ENCODE measurements around the gene MICA.
"Not testable (repeated sequence)": the region's sequence is repeated elsewhere in the genome, so short reads cannot be mapped to it uniquely, and the experiment has no call there.

MICA gene

GRCh38 chr6:31453259-31453658 lies 49.9 kb downstream of the MICA start:
- Histone ChIP-seq H3K27ac (ENCODE audit: low read depth, low read length) (no peak overlapping the region), H3K9me3 (ENCODE audit: insufficient read depth, low read length) (no peaks in the 10 kb centered on the region), H3K79me2 (ENCODE audit: insufficient read depth, low read length) (no peaks in the 10 kb centered on the region), H3F3A (ENCODE audit: insufficient read depth) (no peaks in the 10 kb centered on the region), H3K4me3 (ENCODE audit: insufficient read depth, low read length, poor library complexity, severe bottlenecking) (no peak overlapping the region), H3K36me3 (ENCODE audit: low read length) (no peaks in the 10 kb centered on the region), H3K9ac (ENCODE audit: low read length) (no peak overlapping the region), H2AFZ (ENCODE audit: low read depth, low read length, severe bottlenecking) (no peak overlapping the region), H4K20me1 (ENCODE audit: low read depth, low read length) (no peaks in the 10 kb centered on the region), H3K4me2 (ENCODE audit: low read depth, low read length, poor library complexity, severe bottlenecking) (no peak overlapping the region), H3K27me3 (ENCODE audit: low read length) (0 out of 2 replicates have a peak, but pooled peaks cover 3% of the 10 kb centered on the region), H3K9me2 (replicated peaks; ENCODE audit: insufficient read depth, low read length) (no peaks in the 10 kb centered on the region)
- TF ChIP-seq CTCF (IDR thresholded peaks at IDR 0.05; ENCODE audit: insufficient read depth, low read length, poor library complexity, severe bottlenecking) (no peak), EZH2phosphoT487 (conservative IDR thresholded peaks at IDR 0.05; ENCODE audit: low read length) (no peak)

DNA sequence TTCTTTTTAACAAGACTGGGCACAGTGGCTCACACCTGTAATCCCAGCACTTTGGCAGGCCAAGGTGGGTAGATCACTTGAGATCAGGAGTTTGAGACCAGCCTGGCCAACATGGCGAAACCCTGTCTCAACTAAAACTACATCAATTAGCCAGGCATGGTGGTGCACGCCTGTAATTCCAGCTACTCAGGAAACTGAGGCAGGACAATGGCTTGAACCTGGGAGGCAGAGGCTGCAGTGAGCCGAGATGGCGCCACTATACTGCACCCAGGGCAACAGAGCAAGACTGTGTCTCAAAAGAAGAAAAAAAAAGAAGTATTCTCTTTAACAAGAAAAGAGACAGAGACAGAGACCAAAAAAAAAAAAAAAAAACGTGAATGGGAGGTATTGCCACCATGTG lies 56.5 kb downstream of the MICA start:
- not testable (repeated sequence) for H3K9ac ChIP-seq (ENCODE audit: low read length); H2AFZ ChIP-seq (ENCODE audit: low read depth, low read length, severe bottlenecking); H3K9me3 ChIP-seq (ENCODE audit: insufficient read depth, low read length); H3K79me2 ChIP-seq (ENCODE audit: insufficient read depth, low read length); H3K4me3 ChIP-seq (ENCODE audit: insufficient read depth, low read length, poor library complexity, severe bottlenecking); H3K36me3 ChIP-seq (ENCODE audit: low read length); H3K27me3 ChIP-seq (ENCODE audit: low read length); H4K20me1 ChIP-seq (ENCODE audit: low read depth, low read length); H3F3A ChIP-seq (ENCODE audit: insufficient read depth); H3K9me2 ChIP-seq (replicated peaks; ENCODE audit: insufficient read depth, low read length); H3K27ac ChIP-seq (ENCODE audit: low read depth, low read length); H3K4me2 ChIP-seq (ENCODE audit: low read depth, low read length, poor library complexity, severe bottlenecking)

- H3K79me2 ChIP-seq (ENCODE audit: insufficient read depth, low read length) = no peaks in the 10 kb centered on the region
These were observed 57.1 kb downstream of the MICA start for GRCh38 chr6:31460361-31461025.

More at GRCh38 chr6:31460361-31461025, 57.1 kb downstream of the MICA start:
- H3K4me3 ChIP-seq (ENCODE audit: insufficient read depth, low read length, poor library complexity, severe bottlenecking) = no peak overlapping the region
- H4K20me1 ChIP-seq (ENCODE audit: low read depth, low read length) = no peaks in the 10 kb centered on the region
- H3K9me2 ChIP-seq (replicated peaks; ENCODE audit: insufficient read depth, low read length) = no peaks in the 10 kb centered on the region
- H3K27ac ChIP-seq (ENCODE audit: low read depth, low read length) = no peak overlapping the region
- H3K4me2 ChIP-seq (ENCODE audit: low read depth, low read length, poor library complexity, severe bottlenecking) = no peak overlapping the region
- 0 out of 2 replicates have a peak, but pooled peaks cover 3% of the 10 kb centered on the region for H3K27me3 ChIP-seq (ENCODE audit: low read length)
- TF ChIP-seq EZH2phosphoT487 (conservative IDR thresholded peaks at IDR 0.05; ENCODE audit: low read length) (no peak), CTCF (IDR thresholded peaks at IDR 0.05; ENCODE audit: insufficient read depth, low read length, poor library complexity, severe bottlenecking) (no peak)
- no peak overlapping the region for H3K9ac ChIP-seq (ENCODE audit: low read length)
- H2AFZ ChIP-seq (ENCODE audit: low read depth, low read length, severe bottlenecking) = no peak overlapping the region
- H3K36me3 ChIP-seq (ENCODE audit: low read length) = no peaks in the 10 kb centered on the region
- H3K9me3 ChIP-seq (ENCODE audit: insufficient read depth, low read length) = no peaks in the 10 kb centered on the region
- H3F3A ChIP-seq (ENCODE audit: insufficient read depth) = no peaks in the 10 kb centered on the region
